GM12874 (cell line): Measurements from ENCODE around the gene MMP24OS.

Experiments used
- CTCF ChIP-seq: IDR thresholded peaks from 2 replicates; pipeline ENCODE4 v1.5.1; 2011; ENCODE audit warnings: low read depth, mild to moderate bottlenecking, control low read depth, low read length, moderate library complexity; ENCODE audit not compliant: insufficient read depth

The MMP24OS gene

GRCh38 chr20:35319871-35320197 is 41.9 kb upstream of the MMP24OS start:
- TF ChIP-seq CTCF = no peak

- TF ChIP-seq CTCF = no peak
These were observed 41.4 kb upstream of the MMP24OS start for GRCh38 chr20:35319192-35319870.

- no peak for TF ChIP-seq CTCF
These were observed 40.7 kb upstream of the MMP24OS start for GRCh38 chr20:35318502-35319157.

GRCh38 chr20:35317416-35318210 is 39.7 kb upstream of the MMP24OS start:
- no peak for TF ChIP-seq CTCF

GRCh38 chr20:35316086-35316485 is 38.2 kb upstream of the MMP24OS start:
- no peak for TF ChIP-seq CTCF

GRCh38 chr20:35314816-35315631 is 37.1 kb upstream of the MMP24OS start:
- TF ChIP-seq CTCF = no peak

GRCh38 chr20:35312318-35312717 is 34.4 kb upstream of the MMP24OS start:
- TF ChIP-seq CTCF = no peak
